ENCODE measurements around the gene TAF15. TPM values are rescaled to one million over a fixed set of nuclear protein-coding genes. Genes with fewer than 3 reads are reported as not detected.

Gene TAF15
- polyA plus RNA-seq, 1 donor from 2014 or later: 17.0 TPM

GRCh38 chr17:35866341-35866950, 57.2 kb downstream of the TAF15 start:
- Mint-ChIP-seq H3K27me3 (no peaks in the 10 kb centered on the region), H3K27ac (no peak overlapping the region)

GRCh38 chr17:35867574-35867973, 58.3 kb downstream of the TAF15 start:
- Mint-ChIP-seq H3K4me3 (no peak overlapping the region), H3K27me3 (no peaks in the 10 kb centered on the region), H3K27ac (no peak overlapping the region), H3K36me3 (peaks cover 1% of the 10 kb centered on the region), H3K4me1 (peaks cover 0 to 4% (median 0%) of the 10 kb centered on the region in 3 donors), H3K9me3 (no peaks in the 10 kb centered on the region)

More at GRCh38 chr17:35866341-35866950, 57.2 kb downstream of the TAF15 start:
- Mint-ChIP-seq H3K4me1 (peaks cover 0 to 4% (median 0%) of the 10 kb centered on the region in 3 donors), H3K4me3 (no peak overlapping the region), H3K36me3 (peaks cover 3% of the 10 kb centered on the region), H3K9me3 (no peaks in the 10 kb centered on the region)

GRCh38 chr17:35868737-35869136, 59.5 kb downstream of the TAF15 start, which contains the start of gene HEATR9:
Gene HEATR9, minus strand, starts transcription at chr17:35868891. Its CDS starts 149 bp downstream, at chr17:35868742.
- H3K27me3 Mint-ChIP-seq: no peaks in the 10 kb centered on the region
- H3K27ac Mint-ChIP-seq: no peak within 1 kb of the TSS
- H3K4me1 Mint-ChIP-seq: peaks cover 0 to 4% (median 0%) of the 10 kb centered on the region in 3 donors
- H3K9me3 Mint-ChIP-seq: no peaks in the 10 kb centered on the region
- H3K4me3 Mint-ChIP-seq: no peak within 1 kb of the TSS
- H3K36me3 Mint-ChIP-seq: peaks cover 3% of the 10 kb centered on the region

GRCh38 chr17:35870906-35871819, 61.9 kb downstream of the TAF15 start:
- Mint-ChIP-seq H3K4me1 (peaks cover 4 to 11% (median 6%) of the 10 kb centered on the region in 3 donors), H3K9me3 (no peaks in the 10 kb centered on the region), H3K36me3 (peaks cover 3% of the 10 kb centered on the region), H3K4me3 (no peak overlapping the region), H3K27ac (no peak overlapping the region), H3K27me3 (no peaks in the 10 kb centered on the region)

- no peaks in the 10 kb centered on the region for H3K27me3 Mint-ChIP-seq
- peaks cover 4 to 13% (median 9%) of the 10 kb centered on the region in 3 donors for H3K4me1 Mint-ChIP-seq
- H3K9me3 Mint-ChIP-seq: no peaks in the 10 kb centered on the region
- peaks cover 3% of the 10 kb centered on the region for H3K36me3 Mint-ChIP-seq
- H3K27ac Mint-ChIP-seq: no peak overlapping the region
- no peak overlapping the region for H3K4me3 Mint-ChIP-seq
Measured at GRCh38 chr17:35872196-35872980, 63.1 kb downstream of the TAF15 start.

GRCh38 chr17:35875072-35875799, 66.0 kb downstream of the TAF15 start:
- Mint-ChIP-seq H3K9me3 (no peaks in the 10 kb centered on the region), H3K36me3 (peaks cover 3% of the 10 kb centered on the region), H3K27ac (peak overlapping the region in 2 of 3 donors; percentile 21 to 42), H3K4me3 (peak overlapping the region in 2 of 4 donors; percentile 1 to 38), H3K27me3 (no peaks in the 10 kb centered on the region), H3K4me1 (peaks cover 16 to 23% (median 19%) of the 10 kb centered on the region in 3 donors)

GRCh38 chr17:35875800-35876139, 66.5 kb downstream of the TAF15 start:
- Mint-ChIP-seq H3K27me3 (no peaks in the 10 kb centered on the region), H3K36me3 (peaks cover 3% of the 10 kb centered on the region)

GRCh38 chr17:35876534-35876933, 67.2 kb downstream of the TAF15 start:
- peaks cover 24 to 31% (median 28%) of the 10 kb centered on the region in 3 donors for H3K4me1 Mint-ChIP-seq
- H3K4me3 Mint-ChIP-seq: peak overlapping the region in 1 of 4 donors; percentile 83
- peak overlapping the region in 1 of 3 donors; percentile 34 for H3K27ac Mint-ChIP-seq
- peaks cover 3% of the 10 kb centered on the region for H3K36me3 Mint-ChIP-seq
- no peaks in the 10 kb centered on the region for H3K27me3 Mint-ChIP-seq
- no peaks in the 10 kb centered on the region for H3K9me3 Mint-ChIP-seq

More at GRCh38 chr17:35875800-35876139, 66.5 kb downstream of the TAF15 start:
- peak overlapping the region in 2 of 4 donors; percentile 1 to 38 for H3K4me3 Mint-ChIP-seq
- H3K4me1 Mint-ChIP-seq: peaks cover 21 to 28% (median 24%) of the 10 kb centered on the region in 3 donors
- no peaks in the 10 kb centered on the region for H3K9me3 Mint-ChIP-seq
- H3K27ac Mint-ChIP-seq: peak overlapping the region in 1 of 3 donors; percentile 21

DNA sequence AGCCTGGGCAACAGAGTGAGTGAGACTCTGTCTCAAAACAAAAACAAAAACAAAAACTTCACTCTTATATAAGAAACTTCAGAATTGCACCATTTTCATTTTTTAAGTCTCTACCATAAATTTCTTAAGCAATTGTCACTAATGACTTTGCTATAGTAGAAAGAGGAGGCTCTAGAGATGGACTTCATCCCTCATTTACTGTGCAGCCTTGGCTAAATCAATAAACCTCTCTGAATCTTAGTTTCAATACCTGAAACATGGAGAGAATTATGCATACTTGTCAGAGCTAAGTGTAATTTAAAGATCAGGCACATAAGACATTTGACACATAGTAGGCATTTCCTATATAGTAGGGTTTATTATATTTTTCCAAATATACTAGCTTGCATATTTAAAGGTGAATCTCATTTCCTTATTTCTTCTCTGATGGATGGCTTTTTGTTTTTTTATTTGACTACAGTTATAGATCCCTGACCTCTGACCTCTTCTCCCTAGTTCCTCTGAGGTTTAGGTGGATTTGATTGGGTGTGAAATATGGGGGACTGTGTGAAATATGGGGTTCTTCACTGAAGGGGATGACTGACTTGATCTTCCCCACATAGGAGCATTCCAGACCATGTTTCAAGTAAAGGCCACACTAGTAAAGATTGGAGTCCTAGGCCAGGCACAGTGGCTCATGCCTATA, 68.2 kb downstream of the TAF15 start:
- Mint-ChIP-seq H3K4me1 (peaks cover 24 to 31% (median 28%) of the 10 kb centered on the region in 3 donors), H3K4me3 (peak overlapping the region in 1 of 4 donors; percentile 69), H3K36me3 (peaks cover 3% of the 10 kb centered on the region), H3K27ac (peak overlapping the region in 2 of 3 donors; percentile 6 to 14), H3K9me3 (no peaks in the 10 kb centered on the region), H3K27me3 (no peaks in the 10 kb centered on the region)

DNA sequence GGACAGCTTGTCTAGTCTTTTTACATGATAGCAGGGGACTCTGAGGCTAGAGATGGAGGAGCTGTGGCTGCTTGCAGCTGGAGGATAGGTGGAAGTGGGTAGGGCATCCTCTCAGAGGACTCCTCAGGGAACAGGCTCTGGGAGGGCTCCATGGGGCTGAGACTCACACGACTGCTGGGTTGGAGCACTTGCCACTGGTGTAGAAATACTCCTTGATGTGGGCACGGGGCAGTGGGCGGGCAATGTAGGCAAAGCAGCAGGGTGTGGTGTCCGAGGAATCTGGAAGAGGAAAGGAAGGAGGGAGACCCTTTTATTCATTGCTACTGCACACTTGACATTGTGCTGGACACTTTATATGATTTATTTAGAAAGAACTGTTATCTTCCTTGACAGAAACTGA, 69.1 kb downstream of the TAF15 start:
- no peaks in the 10 kb centered on the region for H3K9me3 Mint-ChIP-seq
- peaks cover under 1% of the 10 kb centered on the region for H3K36me3 Mint-ChIP-seq
- peak overlapping the region in 2 of 4 donors; percentile 64 to 69 for H3K4me3 Mint-ChIP-seq
- H3K27me3 Mint-ChIP-seq: no peaks in the 10 kb centered on the region
- H3K27ac Mint-ChIP-seq: no peak overlapping the region
- H3K4me1 Mint-ChIP-seq: peaks cover 24 to 31% (median 28%) of the 10 kb centered on the region in 3 donors

- H3K4me3 Mint-ChIP-seq: peak within 1 kb of the TSS; percentile 43 to 94 (median 89)
- H3K27ac Mint-ChIP-seq: peak within 1 kb of the TSS; percentile 0 to 93 (median 90)
- no peaks in the 10 kb centered on the region for H3K9me3 Mint-ChIP-seq
- peaks cover 24 to 31% (median 28%) of the 10 kb centered on the region in 3 donors for H3K4me1 Mint-ChIP-seq
- no peaks in the 10 kb centered on the region for H3K27me3 Mint-ChIP-seq
- H3K36me3 Mint-ChIP-seq: no peaks in the 10 kb centered on the region
Measured at GRCh38 chr17:35879773-35880654, 70.7 kb downstream of the TAF15 start, which contains the start of gene CCL5. Gene CCL5, minus strand, starts transcription at chr17:35880360.

DNA sequence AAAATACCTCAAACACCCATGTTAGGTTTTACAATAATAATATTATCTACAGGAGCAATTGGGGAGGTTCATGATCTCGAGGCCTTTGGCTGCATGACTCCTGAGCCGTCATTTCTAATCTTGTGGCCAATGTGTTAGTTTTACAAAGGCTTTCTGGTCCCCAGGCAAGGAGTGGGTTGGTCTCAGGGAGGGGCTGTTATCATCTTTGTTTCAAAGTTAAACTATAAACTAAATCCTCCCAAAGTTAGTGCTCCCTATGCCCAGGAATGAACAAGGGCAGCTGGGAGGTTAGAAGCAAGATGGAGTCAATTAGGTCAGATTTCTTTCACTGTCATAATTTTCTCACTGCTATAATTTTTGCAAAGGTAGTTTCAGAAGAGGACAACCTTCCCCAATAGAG, 80.0 kb downstream of the TAF15 start:
- H3K4me1 Mint-ChIP-seq: peaks cover 2 to 5% (median 2%) of the 10 kb centered on the region in 3 donors
- no peak overlapping the region for H3K4me3 Mint-ChIP-seq
- peaks cover 2% of the 10 kb centered on the region for H3K36me3 Mint-ChIP-seq
- no peak overlapping the region for H3K27ac Mint-ChIP-seq
- H3K27me3 Mint-ChIP-seq: no peaks in the 10 kb centered on the region
- no peaks in the 10 kb centered on the region for H3K9me3 Mint-ChIP-seq

Measured in IgD-negative memory B cell (primary cell).